ENCODE results near the gene ADAM11. TPM values are rescaled to one million over a fixed set of nuclear protein-coding genes. Genes with fewer than 3 reads are reported as not detected.

ADAM11 gene
- total and polyA plus RNA-seq, 2 of the 13 experiments (the other 11 are each of a cell fraction or from before 2014, with no cell fraction given) = 0.38 to 0.91 TPM

DNA sequence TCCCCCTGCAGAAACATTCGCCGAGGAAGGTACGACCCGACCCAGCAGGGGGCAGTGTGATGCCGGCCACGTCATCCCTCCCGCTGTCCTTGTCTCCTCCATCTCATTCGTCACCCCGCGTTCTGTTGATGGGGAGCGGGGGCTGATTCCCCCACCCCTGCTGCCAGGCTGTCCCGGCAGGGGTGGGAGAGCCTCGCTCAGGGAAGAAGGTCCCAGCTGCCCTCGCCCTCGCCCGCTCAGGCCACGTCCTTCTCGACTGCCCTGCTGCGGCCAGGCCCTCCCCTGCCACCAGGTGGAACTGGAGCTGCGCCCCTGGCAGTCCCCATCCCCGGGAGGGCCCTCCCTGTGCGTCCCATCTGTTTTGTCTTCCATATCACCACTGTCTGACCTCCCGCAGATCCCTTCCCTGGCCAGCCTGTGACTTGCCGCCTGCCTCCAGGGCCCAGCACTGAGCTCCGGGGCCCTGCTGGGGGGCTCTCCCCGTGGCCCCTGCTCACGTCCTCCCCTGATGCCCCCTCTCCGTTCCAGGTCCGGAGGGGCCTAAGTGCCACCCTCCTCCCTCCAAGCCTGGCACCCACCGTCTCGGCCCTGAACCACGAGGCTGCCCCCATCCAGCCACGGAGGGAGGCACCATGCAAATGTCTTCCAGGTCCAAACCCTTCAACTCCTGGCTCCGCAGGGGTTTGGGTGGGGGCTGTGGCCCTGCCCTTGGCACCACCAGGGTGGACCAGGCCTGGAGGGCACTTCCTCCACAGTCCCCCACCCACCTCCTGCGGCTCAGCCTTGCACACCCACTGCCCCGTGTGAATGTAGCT is 20.6 kb downstream of the ADAM11 start (continued):
- TF ChIP-seq ZBTB4 (CRISPR knock-in tag; IDR thresholded peaks at IDR 0.05; ENCODE audit: borderline replicate concordance) (peak; percentile 77; the same call in 1 of the 2 replicates), HOXA5 (CRISPR knock-in tag; IDR thresholded peaks at IDR 0.05) (no peak), ZNF264 (CRISPR knock-in tag; IDR thresholded peaks at IDR 0.05) (no peak), RXRA (CRISPR knock-in tag; IDR thresholded peaks at IDR 0.05) (peak; percentile 49), ZNF207 (IDR thresholded peaks at IDR 0.05; ENCODE audit: borderline replicate concordance) (no peak), SOX5 (CRISPR knock-in tag; IDR thresholded peaks at IDR 0.05; ENCODE audit: borderline replicate concordance) (no peak), ZNF33B (CRISPR knock-in tag; IDR thresholded peaks at IDR 0.05) (0 out of 2 replicates have a peak, but pooled peaks have one; percentile 48), SOX6 (IDR thresholded peaks at IDR 0.05) (no peak), SOX6 (CRISPR knock-in tag; IDR thresholded peaks at IDR 0.05) (peak; percentile 46), MBNL3 (CRISPR knock-in tag; conservative IDR thresholded peaks at IDR 0.05) (no peak), PBX2 (CRISPR knock-in tag; IDR thresholded peaks at IDR 0.05) (no peak), ZBTB7A (CRISPR knock-in tag; IDR thresholded peaks at IDR 0.05) (no peak), MIER3 (CRISPR knock-in tag; IDR thresholded peaks at IDR 0.05; ENCODE audit: borderline replicate concordance) (peak; percentile 79; the same call in 1 of the 2 replicates), ZNF670 (CRISPR knock-in tag; IDR thresholded peaks at IDR 0.05; ENCODE audit: borderline replicate concordance) (no peak), ZNF570 (CRISPR knock-in tag; IDR thresholded peaks at IDR 0.05; ENCODE audit: borderline replicate concordance) (no peak)
- TF ChIP-seq, protein P1, sequence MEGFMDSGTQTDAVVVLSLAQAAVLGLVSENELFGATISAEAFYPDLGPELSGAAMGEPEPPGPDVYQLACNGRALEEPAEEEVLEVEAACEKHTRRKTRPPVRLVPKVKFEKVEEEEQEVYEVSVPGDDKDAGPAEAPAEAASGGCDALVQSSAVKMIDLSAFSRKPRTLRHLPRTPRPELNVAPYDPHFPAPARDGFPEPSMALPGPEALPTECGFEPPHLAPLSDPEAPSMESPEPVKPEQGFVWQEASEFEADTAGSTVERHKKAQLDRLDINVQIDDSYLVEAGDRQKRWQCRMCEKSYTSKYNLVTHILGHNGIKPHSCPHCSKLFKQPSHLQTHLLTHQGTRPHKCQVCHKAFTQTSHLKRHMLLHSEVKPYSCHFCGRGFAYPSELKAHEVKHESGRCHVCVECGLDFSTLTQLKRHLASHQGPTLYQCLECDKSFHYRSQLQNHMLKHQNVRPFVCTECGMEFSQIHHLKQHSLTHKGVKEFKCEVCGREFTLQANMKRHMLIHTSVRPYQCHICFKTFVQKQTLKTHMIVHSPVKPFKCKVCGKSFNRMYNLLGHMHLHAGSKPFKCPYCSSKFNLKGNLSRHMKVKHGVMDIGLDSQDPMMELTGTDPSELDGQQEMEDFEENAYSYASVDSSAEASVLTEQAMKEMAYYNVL (CRISPR knock-in tag; IDR thresholded peaks at IDR 0.05; ENCODE audit: borderline replicate concordance) = peak; percentile 85; the same call in 1 of the 2 replicates
- TF ChIP-seq, protein P2, sequence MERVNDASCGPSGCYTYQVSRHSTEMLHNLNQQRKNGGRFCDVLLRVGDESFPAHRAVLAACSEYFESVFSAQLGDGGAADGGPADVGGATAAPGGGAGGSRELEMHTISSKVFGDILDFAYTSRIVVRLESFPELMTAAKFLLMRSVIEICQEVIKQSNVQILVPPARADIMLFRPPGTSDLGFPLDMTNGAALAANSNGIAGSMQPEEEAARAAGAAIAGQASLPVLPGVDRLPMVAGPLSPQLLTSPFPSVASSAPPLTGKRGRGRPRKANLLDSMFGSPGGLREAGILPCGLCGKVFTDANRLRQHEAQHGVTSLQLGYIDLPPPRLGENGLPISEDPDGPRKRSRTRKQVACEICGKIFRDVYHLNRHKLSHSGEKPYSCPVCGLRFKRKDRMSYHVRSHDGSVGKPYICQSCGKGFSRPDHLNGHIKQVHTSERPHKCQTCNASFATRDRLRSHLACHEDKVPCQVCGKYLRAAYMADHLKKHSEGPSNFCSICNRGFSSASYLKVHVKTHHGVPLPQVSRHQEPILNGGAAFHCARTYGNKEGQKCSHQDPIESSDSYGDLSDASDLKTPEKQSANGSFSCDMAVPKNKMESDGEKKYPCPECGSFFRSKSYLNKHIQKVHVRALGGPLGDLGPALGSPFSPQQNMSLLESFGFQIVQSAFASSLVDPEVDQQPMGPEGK (CRISPR knock-in tag; IDR thresholded peaks at IDR 0.05) = peak; percentile 91
- TF ChIP-seq, protein P3, sequence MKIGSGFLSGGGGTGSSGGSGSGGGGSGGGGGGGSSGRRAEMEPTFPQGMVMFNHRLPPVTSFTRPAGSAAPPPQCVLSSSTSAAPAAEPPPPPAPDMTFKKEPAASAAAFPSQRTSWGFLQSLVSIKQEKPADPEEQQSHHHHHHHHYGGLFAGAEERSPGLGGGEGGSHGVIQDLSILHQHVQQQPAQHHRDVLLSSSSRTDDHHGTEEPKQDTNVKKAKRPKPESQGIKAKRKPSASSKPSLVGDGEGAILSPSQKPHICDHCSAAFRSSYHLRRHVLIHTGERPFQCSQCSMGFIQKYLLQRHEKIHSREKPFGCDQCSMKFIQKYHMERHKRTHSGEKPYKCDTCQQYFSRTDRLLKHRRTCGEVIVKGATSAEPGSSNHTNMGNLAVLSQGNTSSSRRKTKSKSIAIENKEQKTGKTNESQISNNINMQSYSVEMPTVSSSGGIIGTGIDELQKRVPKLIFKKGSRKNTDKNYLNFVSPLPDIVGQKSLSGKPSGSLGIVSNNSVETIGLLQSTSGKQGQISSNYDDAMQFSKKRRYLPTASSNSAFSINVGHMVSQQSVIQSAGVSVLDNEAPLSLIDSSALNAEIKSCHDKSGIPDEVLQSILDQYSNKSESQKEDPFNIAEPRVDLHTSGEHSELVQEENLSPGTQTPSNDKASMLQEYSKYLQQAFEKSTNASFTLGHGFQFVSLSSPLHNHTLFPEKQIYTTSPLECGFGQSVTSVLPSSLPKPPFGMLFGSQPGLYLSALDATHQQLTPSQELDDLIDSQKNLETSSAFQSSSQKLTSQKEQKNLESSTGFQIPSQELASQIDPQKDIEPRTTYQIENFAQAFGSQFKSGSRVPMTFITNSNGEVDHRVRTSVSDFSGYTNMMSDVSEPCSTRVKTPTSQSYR (CRISPR knock-in tag; IDR thresholded peaks at IDR 0.05; ENCODE audit: borderline replicate concordance) = no peak; the same call in 1 of the 2 replicates
